Peyer's patch (tissue), 4 donors: ENCODE data around the gene RABL6.

Experiments
- CTCF ChIP-seq, 6 experiments: fragments of 450-650 bp in 4 of 6; fragments of 200-600 bp in 2 of 6; sonication (generic) in 1 of 6; IDR thresholded peaks; one replicate each; pipeline ENCODE4 v1.5.1; 2017 to 2019; ENCODE audit warnings: antibody characterized with exemption in 6 of 6, mild to moderate bottlenecking in 3 of 6, moderate library complexity in 1 of 6
- POLR2A ChIP-seq, 2 donors: fragments of 450-650 bp; IDR thresholded peaks; one replicate each; pipeline ENCODE4 v1.5.1; 2017; ENCODE audit warnings: antibody characterized with exemption in 2 of 2, mild to moderate bottlenecking in 2 of 2, moderate library complexity in 2 of 2

- TF ChIP-seq CTCF (IDR thresholded peaks at IDR 0.05) = no peak
- no peak for TF ChIP-seq POLR2A (IDR thresholded peaks at IDR 0.05)
Measured at GRCh38 chr9:136777359-136777758, 30.4 kb upstream of the RABL6 start.
